ENCODE results near the gene FAM204A.

FAM204A gene

DNA sequence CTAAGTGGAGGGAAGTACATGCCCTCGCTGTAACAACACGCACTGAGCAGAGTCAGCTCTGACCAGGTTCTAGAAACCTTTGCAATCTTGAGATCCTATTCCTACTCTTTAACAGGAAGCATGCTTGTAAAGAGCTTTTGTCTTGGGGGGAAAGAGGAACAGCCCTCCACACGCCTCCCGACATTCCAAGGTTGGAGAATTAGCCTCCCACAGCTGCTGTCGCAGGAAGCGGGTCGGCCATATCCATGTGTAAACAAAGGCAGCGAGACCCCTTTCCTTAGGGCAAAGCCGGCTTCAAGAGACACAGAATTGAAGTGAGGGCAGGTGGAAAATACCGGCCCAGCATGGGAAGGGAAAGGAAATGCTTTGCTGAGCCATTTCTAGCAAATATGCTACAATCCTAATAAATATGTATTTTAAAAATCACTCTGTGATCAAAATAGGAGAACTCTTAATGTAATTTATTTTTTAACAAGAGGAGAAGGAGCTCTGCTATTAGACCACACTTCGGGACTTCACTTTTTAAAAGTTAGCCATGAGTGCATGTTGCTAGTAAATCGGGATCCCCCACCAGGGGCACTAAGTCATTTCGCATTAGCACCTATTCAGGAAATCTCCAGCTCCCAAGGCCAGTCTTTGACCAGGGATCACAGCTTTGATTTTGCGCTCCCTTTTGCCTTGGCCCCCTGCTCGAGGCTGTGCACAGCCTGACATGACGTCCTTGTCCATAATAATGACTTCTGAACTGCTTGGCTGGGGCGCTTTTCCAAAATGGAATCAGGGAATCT is 55.9 kb downstream of the FAM204A start:
- FAIRE-seq (no peak), DNase-seq (ENCODE audit: low spot score) (no peak)

DNA sequence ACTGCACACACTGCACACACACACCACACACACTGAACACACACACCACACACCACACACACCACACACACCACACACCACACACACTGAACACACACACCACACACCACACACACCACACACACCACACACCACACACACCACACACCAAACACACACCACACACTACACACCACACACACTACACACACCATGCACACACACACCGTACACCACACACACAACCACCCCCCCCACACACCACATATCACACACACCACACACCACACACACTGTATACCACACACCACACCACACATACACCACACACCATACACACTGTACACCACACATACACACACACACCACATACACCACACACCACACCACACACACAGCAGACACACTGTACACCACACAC is 59.5 kb downstream of the FAM204A start:
- peak; percentile 100 for FAIRE-seq
- DNase-seq (ENCODE audit: low spot score): no peak

DNA sequence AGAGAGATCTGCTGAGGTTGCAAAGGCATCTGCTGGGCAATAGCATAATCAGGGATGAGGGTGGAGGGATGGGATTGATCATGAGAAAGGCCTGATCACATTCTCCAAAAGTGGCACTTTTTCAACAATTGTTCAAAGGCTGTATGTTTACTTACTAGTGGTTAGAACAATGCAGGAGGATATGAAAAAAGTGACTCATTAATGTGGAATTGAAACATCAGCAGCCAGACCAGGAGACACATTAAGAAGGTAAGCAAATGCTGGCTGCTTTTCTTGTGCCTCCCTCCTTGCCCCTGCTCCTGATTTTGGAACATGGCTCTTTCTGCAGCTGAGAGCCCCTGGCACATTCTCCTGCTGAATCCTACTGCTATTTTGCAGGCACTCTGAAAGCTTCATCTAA is 63.5 kb downstream of the FAM204A start:
- FAIRE-seq (no peak), DNase-seq (ENCODE audit: low spot score) (peak; percentile 60)

DNA sequence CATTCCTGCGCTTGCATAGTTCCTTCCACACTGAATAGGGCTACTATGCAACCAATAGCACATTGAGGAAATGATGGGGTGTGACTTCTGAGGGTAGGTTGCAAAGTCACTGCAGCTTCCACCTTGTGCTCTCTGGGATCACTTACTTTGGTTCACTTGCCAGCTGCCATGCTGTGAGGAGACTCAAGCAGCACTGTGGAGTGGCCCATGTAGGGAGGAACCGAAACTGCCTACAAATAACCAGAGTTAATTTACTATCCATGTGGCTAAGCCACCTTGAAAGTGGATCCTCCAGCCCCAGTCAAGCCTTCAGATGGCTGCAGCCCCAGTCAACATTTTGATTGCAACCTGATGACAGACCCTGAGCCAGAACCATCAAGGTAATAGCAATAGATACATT is 64.3 kb downstream of the FAM204A start:
- no peak for FAIRE-seq
- DNase-seq (ENCODE audit: low spot score): no peak

DNA sequence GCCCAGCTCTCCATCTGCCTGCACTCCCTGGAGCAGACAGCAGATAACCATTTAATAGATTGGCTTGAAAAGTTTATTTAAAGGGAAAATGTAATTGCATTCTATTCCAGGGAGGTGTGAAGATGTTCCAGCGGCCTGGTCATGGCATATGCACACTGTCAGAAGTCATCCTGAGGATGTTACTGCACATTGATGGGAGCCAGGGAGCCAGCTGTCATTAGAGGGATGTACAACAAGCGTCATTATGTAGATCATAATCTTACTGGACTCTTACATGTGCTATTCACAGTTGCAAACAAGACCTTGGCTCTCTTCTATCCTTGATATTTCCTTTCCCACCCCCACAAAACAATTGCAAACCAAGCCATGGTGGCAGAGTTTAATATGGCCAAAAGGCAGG is 65.4 kb downstream of the FAM204A start:
- no peak for FAIRE-seq
- DNase-seq (ENCODE audit: low spot score): no peak

DNA sequence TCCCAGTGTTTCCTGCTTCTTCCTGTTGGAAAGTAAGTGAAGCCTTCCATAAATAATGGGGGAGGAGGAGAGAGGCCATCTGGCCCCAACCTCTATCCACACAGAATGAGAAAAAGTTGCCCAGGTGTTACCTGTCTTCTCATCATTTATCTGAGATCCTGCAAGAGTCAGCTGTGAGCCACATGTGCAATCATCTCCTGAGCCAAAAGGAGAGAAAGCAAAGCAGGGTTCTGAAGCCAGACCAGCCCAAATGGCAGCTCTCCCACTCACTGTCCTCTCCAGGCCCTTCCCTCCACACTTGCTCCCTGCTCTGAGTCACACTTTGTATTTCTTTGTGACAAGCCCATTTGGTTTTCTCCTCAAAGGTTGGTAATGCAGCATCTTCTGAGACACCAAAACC is 65.9 kb downstream of the FAM204A start:
- DNase-seq (ENCODE audit: low spot score) (no peak), FAIRE-seq (no peak)

DNA sequence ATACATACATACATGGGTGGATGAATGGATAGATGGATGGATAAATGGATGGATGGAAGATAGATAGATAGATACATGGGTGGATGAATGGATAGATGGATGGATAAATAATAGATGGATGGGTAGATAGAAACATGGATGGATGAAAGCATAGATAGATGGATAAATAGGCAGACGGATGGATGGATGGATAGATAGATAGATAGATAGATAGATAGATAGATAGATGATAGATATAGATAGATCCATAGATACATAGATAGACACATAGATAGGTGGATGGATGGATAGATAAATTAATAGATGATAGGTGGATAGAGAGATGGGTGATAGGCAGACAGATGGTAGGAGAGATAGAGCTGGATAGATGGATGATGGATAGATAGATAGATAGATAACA is 68.5 kb downstream of the FAM204A start:
- no peak for DNase-seq (ENCODE audit: low spot score)
- no peak for FAIRE-seq

DNA sequence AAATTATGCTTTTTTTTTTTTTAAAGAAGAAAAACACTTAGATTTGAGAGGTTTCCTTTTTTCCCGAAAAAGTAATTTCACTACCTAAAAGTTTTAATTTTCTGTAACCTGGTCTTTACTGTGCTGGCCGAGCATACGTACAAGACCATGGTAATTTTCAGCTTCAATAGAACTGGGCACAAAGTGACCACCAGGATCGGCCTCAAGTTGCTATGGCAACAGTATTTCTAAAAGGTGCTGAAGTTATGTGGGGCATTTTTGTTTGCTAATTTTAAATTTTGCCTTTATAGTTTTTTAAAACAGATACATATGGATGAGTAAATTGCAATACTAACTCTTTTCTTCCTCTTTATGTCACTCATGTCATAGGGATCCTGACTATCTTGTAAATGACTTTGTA is 69.4 kb downstream of the FAM204A start:
- DNase-seq (ENCODE audit: low spot score) (no peak), FAIRE-seq (no peak)

DNA sequence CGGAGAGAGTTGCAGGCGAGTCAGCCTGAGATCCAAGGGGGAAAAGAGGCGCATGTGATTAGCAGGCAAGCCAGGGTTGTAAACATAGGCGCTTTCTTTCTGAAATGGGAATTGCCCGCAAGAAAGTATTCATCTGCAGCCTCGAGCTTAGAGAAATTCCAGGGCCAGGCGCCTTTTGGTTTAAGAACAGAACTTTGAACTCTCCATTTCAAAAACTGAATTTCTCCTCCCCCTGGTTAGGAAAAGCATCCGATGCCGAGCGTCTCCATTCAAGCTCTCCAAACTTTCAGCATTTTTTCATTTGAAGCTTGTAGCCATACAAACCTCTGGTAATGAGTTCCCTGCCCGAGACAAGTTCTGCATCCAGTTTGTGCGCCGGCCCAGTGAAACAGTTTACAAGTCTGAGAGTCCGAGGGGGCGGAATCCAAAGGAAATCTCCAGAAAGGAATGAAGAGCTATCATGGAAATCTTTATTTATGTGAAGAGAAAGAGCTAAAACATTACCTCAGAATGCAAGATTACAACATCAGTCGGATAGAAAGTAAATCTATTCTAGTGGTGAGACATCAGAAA is 69.9 kb downstream of the FAM204A start:
- no peak for FAIRE-seq
- peak; percentile 11 for DNase-seq (ENCODE audit: low spot score)

DNA sequence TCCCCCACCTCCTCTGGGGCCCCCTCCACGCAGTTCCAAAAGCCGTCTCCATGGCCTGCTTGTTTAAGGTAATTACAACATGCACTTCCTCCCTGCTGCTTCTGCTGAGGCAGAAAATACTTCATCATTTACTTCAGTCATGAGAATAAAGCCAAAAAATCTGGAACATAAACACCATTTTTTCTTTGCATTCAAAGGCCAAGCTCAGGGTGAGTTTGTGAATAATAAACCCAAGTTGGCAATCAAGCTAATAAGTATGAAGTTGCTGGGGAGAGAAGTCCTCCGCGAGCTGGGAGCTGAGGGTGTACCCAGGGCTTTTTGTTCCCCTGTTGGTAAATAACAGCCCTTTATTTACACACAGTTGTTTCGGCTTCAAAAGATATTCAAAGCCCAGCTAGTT is 70.5 kb downstream of the FAM204A start:
- no peak for DNase-seq (ENCODE audit: low spot score)
- no peak for FAIRE-seq

DNA sequence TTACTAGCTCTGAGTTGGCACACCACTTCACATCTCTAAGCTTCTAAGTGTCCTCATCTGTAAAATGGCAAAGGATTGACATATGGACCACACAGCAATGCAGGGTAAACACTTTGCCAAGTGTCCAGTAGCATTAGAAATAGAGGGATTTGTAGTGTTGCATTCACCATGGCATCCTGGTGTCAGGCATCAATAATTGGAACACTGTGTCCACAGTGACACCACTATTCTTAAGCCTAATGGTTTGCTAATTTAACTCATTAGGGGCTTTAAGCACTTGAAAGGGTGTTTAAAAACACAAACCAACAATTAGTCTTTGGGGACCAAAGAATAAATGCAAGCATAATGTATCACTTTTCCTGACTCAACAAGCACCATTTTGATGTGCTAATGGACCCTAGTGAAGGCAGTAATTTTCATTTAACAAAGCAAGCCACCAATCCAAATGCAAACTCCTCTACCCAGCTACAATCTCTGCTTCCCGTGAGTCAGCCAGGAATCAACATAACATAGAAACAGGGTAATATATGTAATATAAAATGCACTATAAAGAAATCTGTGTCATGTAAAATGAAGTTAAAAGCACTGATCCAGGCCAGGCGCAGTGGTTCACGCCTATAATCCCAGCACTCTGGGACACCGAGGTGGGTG is 75.9 kb downstream of the FAM204A start:
- DNase-seq (ENCODE audit: low spot score): no peak
- FAIRE-seq: no peak

DNA sequence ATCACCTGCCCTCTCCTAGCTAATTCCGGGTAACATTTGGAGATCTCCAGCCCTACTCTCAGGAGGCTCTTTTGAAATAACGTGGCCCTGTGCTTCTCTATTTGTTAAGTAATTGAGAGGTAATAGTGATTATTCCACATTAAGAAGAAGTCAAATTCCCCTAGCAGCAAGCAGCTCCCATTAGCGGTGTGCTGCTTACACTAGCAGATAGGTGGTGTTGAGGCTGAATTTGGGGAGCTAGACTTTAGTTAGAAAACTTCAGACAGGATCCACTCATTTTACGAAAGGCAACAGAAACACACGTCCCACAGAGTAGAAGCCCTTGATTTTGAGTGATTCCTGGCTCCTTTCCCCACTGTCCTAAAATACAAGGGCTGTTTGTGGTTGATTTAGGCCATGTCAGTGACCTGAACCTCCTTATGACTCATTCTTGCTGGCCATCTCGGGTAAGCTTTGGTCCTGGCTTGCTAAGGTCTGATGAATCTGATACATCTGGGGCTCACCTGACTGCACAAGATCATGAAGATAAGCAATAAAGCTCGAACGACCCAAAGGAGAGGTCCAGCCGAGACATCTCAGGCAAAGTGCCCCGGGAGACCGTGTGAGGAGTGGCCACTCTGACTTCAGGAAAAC is 77.2 kb downstream of the FAM204A start:
- DNase-seq (ENCODE audit: low spot score) (no peak), FAIRE-seq (no peak)

DNA sequence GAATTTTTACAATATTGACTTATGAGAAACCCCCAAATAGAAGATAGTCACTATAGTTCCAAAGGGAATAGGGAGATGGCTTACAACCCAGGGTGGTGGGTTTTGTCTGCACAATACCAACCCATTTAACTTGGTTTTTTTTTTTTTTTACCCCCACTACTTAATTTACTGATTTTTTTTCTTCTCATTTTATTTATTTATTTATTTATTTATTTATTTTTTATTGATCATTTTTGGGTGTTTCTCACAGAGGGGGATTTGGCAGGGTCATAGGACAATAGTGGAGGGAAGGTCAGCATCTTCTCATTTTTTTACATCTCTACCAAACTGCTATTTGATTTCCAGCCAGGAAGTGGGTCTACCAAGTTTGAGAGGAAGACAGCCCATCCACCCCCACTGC is 77.9 kb downstream of the FAM204A start:
- no peak for DNase-seq (ENCODE audit: low spot score)
- FAIRE-seq: no peak

DNA sequence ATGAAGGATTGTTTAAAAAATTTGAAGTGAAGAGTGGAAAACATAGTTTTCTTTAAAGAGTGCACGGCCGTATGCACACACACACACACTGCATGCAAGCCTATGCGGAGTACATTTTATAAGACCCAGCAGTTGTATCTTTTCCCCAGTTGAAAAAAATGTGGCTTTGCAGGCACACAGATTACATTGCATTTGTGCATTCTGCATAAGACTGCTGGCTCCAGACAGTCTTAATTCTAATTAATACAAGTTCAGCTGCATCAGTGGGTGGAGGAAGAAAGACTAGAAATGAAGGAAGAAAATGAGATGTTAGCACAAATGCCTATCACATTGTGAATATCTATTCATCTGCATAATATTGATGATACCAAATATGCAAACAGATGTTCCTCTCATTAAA is 79.6 kb downstream of the FAM204A start:
- DNase-seq (ENCODE audit: low spot score) (no peak), FAIRE-seq (no peak)

DNA sequence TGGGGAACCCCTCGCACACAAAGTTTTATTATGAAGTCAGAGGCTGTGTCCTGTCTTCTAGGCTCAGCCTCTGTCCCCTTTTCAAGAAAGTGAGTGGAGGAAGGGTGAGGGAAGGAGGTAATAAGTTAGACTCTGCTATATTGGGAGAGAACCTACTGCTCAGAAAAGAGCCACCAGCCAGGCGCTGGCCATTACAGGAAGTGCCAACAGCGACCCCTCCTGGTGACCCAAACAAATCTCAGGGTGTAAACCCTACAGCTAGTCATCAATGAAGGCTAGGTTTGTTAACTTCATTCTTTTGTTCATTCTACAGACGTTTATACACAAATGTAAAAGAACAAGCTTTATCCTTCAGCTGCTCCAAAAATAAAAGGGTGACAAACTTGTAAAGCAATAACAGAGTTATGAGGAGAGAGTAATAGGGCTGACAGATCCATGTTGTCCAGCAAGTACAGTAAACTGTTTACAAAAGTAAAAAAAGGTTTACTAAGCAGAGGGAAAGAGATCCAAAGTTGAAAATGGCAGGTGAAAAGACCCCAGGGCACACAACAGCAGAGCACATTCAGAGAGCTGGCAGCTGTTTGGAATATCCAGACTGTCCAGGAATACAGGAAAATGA is 82.7 kb downstream of the FAM204A start:
- DNase-seq (ENCODE audit: low spot score) (peak; percentile 58), FAIRE-seq (no peak)

DNA sequence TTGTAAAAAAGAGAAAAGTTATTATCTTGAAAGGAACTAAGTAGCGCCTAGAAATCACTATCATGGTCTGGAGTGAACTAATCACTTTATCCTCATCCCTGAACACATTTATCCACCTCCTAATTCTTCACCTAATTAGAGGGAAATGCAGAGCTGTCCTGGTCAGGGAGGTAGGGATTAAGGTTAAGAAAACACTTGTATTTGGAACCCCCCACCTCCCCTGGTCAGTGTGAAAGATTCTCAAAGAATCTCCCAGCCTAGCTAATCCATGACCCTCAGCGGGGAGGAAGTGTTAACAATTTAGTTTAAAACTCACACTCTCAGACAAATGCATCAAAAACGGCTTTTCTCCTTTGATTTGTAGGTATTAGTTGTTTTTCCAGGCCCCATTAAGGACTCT is 83.8 kb downstream of the FAM204A start:
- DNase-seq (ENCODE audit: low spot score) (no peak), FAIRE-seq (no peak)

DNA sequence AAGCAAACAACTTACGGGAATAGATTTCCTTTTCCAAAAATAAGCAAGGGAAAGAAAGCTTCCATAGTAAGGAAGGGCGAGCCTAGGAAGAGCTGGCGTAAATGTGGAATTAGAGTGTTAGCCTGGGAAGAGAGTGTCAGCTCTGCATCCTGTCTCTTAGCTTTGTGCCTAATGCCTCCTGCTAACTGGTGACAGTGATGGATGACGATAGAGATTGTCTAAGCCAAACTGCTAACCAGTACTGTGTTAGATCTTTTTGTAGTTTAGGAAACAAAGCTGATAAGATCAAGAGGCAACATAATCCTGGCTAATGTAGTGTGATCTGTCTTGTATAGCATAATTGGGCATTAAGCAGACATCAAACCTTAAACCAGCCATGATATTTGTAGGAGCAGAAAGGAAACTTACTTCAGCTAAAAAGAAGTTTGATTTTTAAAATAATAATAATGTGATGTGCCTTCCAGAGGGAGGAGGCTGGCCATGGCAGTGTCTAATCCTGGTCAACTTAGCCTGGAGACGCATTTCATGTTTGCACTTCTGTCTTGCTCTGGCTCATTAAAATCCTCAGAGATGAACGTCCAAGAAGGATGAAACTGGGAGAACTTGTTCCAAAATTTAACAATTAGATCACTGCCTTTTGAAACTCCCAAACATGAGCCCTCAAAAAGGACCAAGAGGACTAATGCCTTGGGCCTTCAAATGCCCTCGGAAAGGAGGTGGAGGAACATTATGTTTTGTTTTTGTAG is 85.1 kb downstream of the FAM204A start:
- no peak for FAIRE-seq
- no peak for DNase-seq (ENCODE audit: low spot score)

DNA sequence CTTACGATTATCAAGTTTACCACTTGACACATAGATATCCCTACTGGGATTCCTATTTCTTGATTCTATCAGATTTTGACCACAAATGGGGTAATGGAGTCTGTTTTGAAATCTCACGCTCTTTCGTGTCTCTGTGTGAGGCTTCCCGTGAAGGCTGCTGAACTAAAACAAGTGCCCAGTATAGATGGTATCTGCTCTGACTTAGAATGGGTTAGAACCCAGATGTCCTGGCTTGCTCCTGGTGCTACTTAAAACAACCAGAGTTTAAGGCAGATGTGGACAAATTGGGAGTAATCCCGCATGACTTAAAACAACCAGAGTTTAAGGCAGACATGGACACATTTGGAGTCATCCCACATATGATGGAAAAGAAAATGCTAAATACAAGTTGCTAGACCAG is 85.9 kb downstream of the FAM204A start:
- no peak for DNase-seq (ENCODE audit: low spot score)

DNA sequence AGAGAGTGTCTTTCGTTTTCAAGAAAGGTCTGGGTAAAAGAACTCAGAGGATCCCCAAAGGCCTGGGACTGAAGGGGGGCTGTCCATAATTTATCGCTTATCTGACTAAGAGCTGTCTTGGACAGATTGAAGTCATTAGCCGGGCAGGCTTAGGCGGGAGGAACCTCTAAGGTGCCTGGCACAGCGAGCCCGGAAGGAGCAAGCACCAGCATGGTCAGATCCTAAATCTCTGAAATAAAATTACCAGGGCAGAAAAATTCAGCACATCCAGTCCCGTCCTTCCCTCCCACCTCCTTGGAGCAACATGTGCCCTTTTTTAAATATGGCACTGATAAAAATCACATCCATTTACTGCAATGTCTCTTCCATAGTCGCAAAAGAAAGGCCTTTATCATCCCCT is 86.8 kb downstream of the FAM204A start:
- no peak for FAIRE-seq
- DNase-seq (ENCODE audit: low spot score): no peak

More for the DNA sequence above, 85.9 kb downstream of the FAM204A start:
- no peak for FAIRE-seq

DNA sequence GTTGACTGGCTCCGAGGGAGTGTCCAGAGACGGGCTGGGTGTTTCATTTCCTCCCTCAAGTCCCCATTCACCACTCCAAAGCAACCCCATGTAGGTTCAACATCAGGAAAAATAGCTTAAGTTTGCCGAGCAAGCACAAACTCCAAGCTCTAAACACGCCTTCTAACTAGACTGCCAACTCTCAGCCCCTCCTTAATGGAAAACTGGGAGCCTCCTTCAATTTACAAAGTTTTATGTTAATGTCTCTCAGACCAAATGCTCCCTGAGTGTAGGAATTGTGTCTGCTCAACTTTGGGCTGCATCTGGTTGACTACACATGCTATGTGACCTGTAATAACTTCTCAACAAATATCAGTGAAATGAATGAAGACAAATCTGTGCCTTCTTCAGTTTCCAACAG is 87.5 kb downstream of the FAM204A start:
- no peak for FAIRE-seq

DNA sequence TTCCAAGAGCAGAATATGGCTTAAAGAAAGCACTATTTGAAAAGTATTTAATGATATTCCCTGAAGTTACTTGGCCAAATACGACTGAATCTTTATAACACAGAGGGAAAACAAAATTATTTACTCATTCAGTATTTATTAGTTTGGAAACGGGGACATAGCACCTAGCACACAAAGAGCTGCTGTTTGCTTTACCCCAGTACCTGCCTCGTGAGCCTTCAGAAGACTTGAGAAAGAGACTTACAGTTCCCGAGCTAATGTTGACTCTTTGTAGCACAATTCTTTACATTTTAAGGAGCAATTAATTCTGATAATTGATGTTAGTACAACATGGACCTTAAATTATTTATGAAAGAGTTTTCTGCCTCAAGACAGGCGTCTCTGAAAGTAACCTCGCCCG is 88.7 kb downstream of the FAM204A start:
- FAIRE-seq (no peak), DNase-seq (ENCODE audit: low spot score) (no peak)

More for the DNA sequence above, 87.5 kb downstream of the FAM204A start:
- DNase-seq (ENCODE audit: low spot score): no peak
